Stomach (tissue), 9 donors: Measurements from ENCODE around the gene BIRC6. TPM values are rescaled to one million over a fixed set of nuclear protein-coding genes. Genes with fewer than 3 reads are reported as not detected.
"Not testable (repeated sequence)": the region's sequence is repeated elsewhere in the genome, so short reads cannot be mapped to it uniquely, and the experiment has no call there.

Experiments used
- DNase-seq, 2 donors: peaks; one replicate each; pipeline versions ENCODE4 v3.0.0 to v3.0.0-alpha.2; 2013 to 2019
- H3K27ac ChIP-seq, 5 donors: fragments of 200-600 bp in 4 of 5; sonication (generic) in 4 of 5; one replicate each; pipeline ENCODE4 v1.5.1; 2013 to 2019; ENCODE audit warnings: mild to moderate bottlenecking in 1 of 5, moderate library complexity in 1 of 5
- H3K27me3 ChIP-seq, 3 donors: fragments of 200-600 bp; sonication (generic); one replicate each; pipeline ENCODE4 v1.5.1; 2017 to 2019; ENCODE audit warnings: mixed run types in 1 of 3
- H3K36me3 ChIP-seq, 4 donors: fragments of 200-600 bp; sonication (generic); 1 replicate in 3 of 4; 2 replicates in 1 of 4; pipeline ENCODE4 v1.5.1; 2016 to 2019
- H3K4me1 ChIP-seq, 4 donors: fragments of 200-600 bp; sonication (generic); one replicate each; pipeline ENCODE4 v1.5.1; 2016 to 2019
- H3K4me3 ChIP-seq, 4 donors: fragments of 200-600 bp; sonication (generic) in 3 of 4; one replicate each; pipeline ENCODE4 v1.5.1; 2016 to 2019; ENCODE audit warnings: mild to moderate bottlenecking in 1 of 4
- H3K9me3 ChIP-seq, 4 donors: fragments of 200-600 bp; sonication (generic); one replicate each; pipeline ENCODE4 v1.5.1; 2016 to 2019
- CTCF ChIP-seq, 7 experiments: fragments of 450-650 bp in 4 of 7; fragments of 200-600 bp in 3 of 7; sonication (generic) in 3 of 7; IDR thresholded peaks; one replicate each; pipeline ENCODE4 v1.5.1; 2016 to 2019; ENCODE audit warnings: antibody characterized with exemption in 7 of 7, control low read depth in 2 of 7, mild to moderate bottlenecking in 1 of 7
- EP300 ChIP-seq: sonication (generic); formaldehyde crosslinking; IDR thresholded peaks from one replicate; pipeline ENCODE4 v1.6.1; 2017; ENCODE audit warnings: antibody characterized with exemption
- POLR2A ChIP-seq, 4 donors: fragments of 450-650 bp; IDR thresholded peaks; one replicate each; pipeline ENCODE4 v1.6.1; 2016; ENCODE audit warnings: antibody characterized with exemption in 4 of 4, control low read depth in 2 of 4, mild to moderate bottlenecking in 1 of 4, moderate library complexity in 1 of 4
- POLR2AphosphoS5 ChIP-seq, 3 donors: sonication (generic); formaldehyde crosslinking; IDR thresholded peaks; one replicate each; pipeline ENCODE4 v1.6.1; 2016; ENCODE audit warnings: antibody characterized with exemption in 3 of 3
- WGBS, 5 donors: extraction: QIAGEN DNeasy Blood & Tissue Kit in 3 of 5; methylation state at CpG; one replicate each; pipeline versions ENCODE4 v1.1.5 to v1.1.7; 2013 to 2018; 5-methylcytosine and 5-hydroxymethylcytosine counted together
- intact Hi-C: fragments of 100-400 bp; cut with DNase I; formaldehyde crosslinking; loops from one replicate; pipeline ENCODE4 v1.15.1; 2023; ENCODE audit warnings: low total_unique reads
- polyA plus RNA-seq, 3 donors: library from polyadenylated mRNA; stranded (reverse); fragments of 200-250 nt; gene quantifications; one replicate each; pipeline ENCODE4 v1.2.3, GENCODE V29; 2013
- total RNA-seq, 5 donors: library from RNA; depleted of rRNA; stranded (reverse); fragments of >200 nt; gene quantifications; one replicate each; pipeline versions ENCODE4 v1.1.0 to v1.2.3, GENCODE V29; 2014 to 2016
- donor health status: healthy with polysubstance abuse.
- donor health status: Bipolar disorder and iron deficiency.
- donor health status: healthy.

BIRC6 gene
- total and polyA plus RNA-seq, 8 donors, result 7.7 to 361 (median 68.2) TPM

GRCh38 chr2:32627814-32628579 lies 271.2 kb downstream of the BIRC6 start, which contains the start of gene TTC27:
TTC27 (plus strand) TSS chr2:32628050; CDS start chr2:32628293, 243 bp downstream.
- WGBS, 5 donors, result 0 to 1% (median 1%) methylated on average over 38 to 39 of the region's 39 CpGs
- DNase-seq, result peak; percentile 96 to 98
- peaks cover 5 to 39% (median 29%) of the 10 kb centered on the region in 4 donors for H3K4me1 ChIP-seq
- intact Hi-C loops, result no loop called here
- no peaks in the 10 kb centered on the region for H3K27me3 ChIP-seq
- H3K9me3 ChIP-seq, result no peaks in the 10 kb centered on the region
- peak within 1 kb of the TSS; percentile 69 to 80 (median 73) for H3K4me3 ChIP-seq
- TF ChIP-seq EP300 (no peak), POLR2A (IDR thresholded peaks at IDR 0.05) (no peak), POLR2AphosphoS5 (IDR thresholded peaks at IDR 0.05) (peak; percentile 63 to 88 (median 71)), CTCF (IDR thresholded peaks at IDR 0.05) (peak in 1 of 7 experiments; percentile 15)
- peaks cover 13 to 36% (median 25%) of the 10 kb centered on the region in 4 donors for H3K36me3 ChIP-seq
- H3K27ac ChIP-seq, result peak within 1 kb of the TSS; percentile 48 to 83 (median 76)

GRCh38 chr2:32632089-32632488 lies 275.3 kb downstream of the BIRC6 start:
- WGBS, 5 donors, result 82 to 88% (median 85%) methylated on average over 5 of the region's 5 CpGs
- no peaks in the 10 kb centered on the region for H3K27me3 ChIP-seq
- TF ChIP-seq POLR2AphosphoS5 (IDR thresholded peaks at IDR 0.05) (no peak), CTCF (IDR thresholded peaks at IDR 0.05) (no peak), POLR2A (IDR thresholded peaks at IDR 0.05) (no peak), EP300 (no peak)
- H3K9me3 ChIP-seq, result no peaks in the 10 kb centered on the region
- no peak overlapping the region for H3K4me3 ChIP-seq
- peak in 1 of 2 donors; percentile 15 for DNase-seq
- no peak overlapping the region for H3K27ac ChIP-seq
- intact Hi-C loops, result no loop called here
- H3K4me1 ChIP-seq, result peaks cover 5 to 30% (median 22%) of the 10 kb centered on the region in 4 donors
- peaks cover 21 to 69% (median 65%) of the 10 kb centered on the region in 4 donors for H3K36me3 ChIP-seq

- Histone ChIP-seq H3K27ac (no peak overlapping the region), H3K9me3 (no peaks in the 10 kb centered on the region), H3K36me3 (peaks cover 21 to 78% (median 74%) of the 10 kb centered on the region in 4 donors), H3K27me3 (no peaks in the 10 kb centered on the region), H3K4me3 (no peak overlapping the region), H3K4me1 (peaks cover 5 to 25% (median 16%) of the 10 kb centered on the region in 4 donors)
- TF ChIP-seq POLR2AphosphoS5 (IDR thresholded peaks at IDR 0.05) (no peak), POLR2A (IDR thresholded peaks at IDR 0.05) (no peak), EP300 (no peak), CTCF (IDR thresholded peaks at IDR 0.05) (no peak)
- WGBS, 5 donors, result 71 to 81% (median 79%) methylated on average over 3 of the region's 3 CpGs
- no peak for DNase-seq
- intact Hi-C loops, result no loop called here
These were observed 276.2 kb downstream of the BIRC6 start for GRCh38 chr2:32633040-32633439.

- H3K27ac ChIP-seq, DNase-seq, H3K27me3 ChIP-seq, H3K4me1 ChIP-seq, H3K4me3 ChIP-seq, intact Hi-C loops, H3K9me3 ChIP-seq: not testable (repeated sequence)
- peaks cover 35 to 100% (median 100%) of the 10 kb centered on the region in 4 donors for H3K36me3 ChIP-seq
- 92 to 97% (median 94%) methylated on average over 5 of the region's 5 CpGs for WGBS, 5 donors
These were observed 281.7 kb downstream of the BIRC6 start for GRCh38 chr2:32638548-32638947.

- TF ChIP-seq CTCF (IDR thresholded peaks at IDR 0.05) (no peak), POLR2A (IDR thresholded peaks at IDR 0.05) (no peak), EP300 (no peak), POLR2AphosphoS5 (IDR thresholded peaks at IDR 0.05) (no peak)
- Histone ChIP-seq H3K4me1 (no peaks in the 10 kb centered on the region), H3K36me3 (peaks cover 34 to 99% (median 94%) of the 10 kb centered on the region in 4 donors), H3K4me3 (no peak overlapping the region), H3K27ac (no peak overlapping the region), H3K27me3 (no peaks in the 10 kb centered on the region), H3K9me3 (no peaks in the 10 kb centered on the region)
- no peak for DNase-seq
- 96 to 99% (median 96%) methylated on average over 5 of the region's 5 CpGs for WGBS, 5 donors
- intact Hi-C loops, result no loop called here
These were observed 284.4 kb downstream of the BIRC6 start for GRCh38 chr2:32641180-32641579.
